Activated naive CD4-positive, alpha-beta T cell treated with anti-CD3 and anti-CD28 coated beads, Interleukin-2, amount 50 U/mL, for 72 hours (primary cell): ENCODE measurements around the gene MAP3K8. TPM values are rescaled to one million over a fixed set of nuclear protein-coding genes. Genes with fewer than 3 reads are reported as not detected.

ENCODE experiments used
- ATAC-seq, 2 donors: fragments of 150-1000 bp; cut with Tn5 transposase; 2 replicates each; pipeline ENCODE4 v1.10.0; 2021; ENCODE audit warnings: mild to moderate bottlenecking in 2 of 2, moderate library complexity in 2 of 2
- DNase-seq, 2 donors: peaks; one replicate each; pipeline ENCODE4 v3.0.0; 2021 to 2022; ENCODE audit warnings: low spot score in 2 of 2
- H3K27ac Mint-ChIP-seq, 2 donors: one replicate each; pipeline ENCODE4 v1.8.0; 2022; ENCODE audit warnings: mild to moderate bottlenecking in 2 of 2, mixed read lengths in 2 of 2
- H3K36me3 Mint-ChIP-seq, 2 donors: one replicate each; pipeline ENCODE4 v1.8.0; 2022; ENCODE audit warnings: mixed read lengths in 2 of 2
- H3K9me3 Mint-ChIP-seq, 2 donors: one replicate each; pipeline ENCODE4 v1.8.0; 2022; ENCODE audit warnings: mixed read lengths in 2 of 2
- total RNA-seq, 2 donors: library from RNA; stranded (reverse); gene quantifications; one replicate each; pipeline ENCODE4 v1.2.3, GENCODE V29; 2022

MAP3K8 gene
- total RNA-seq, 2 donors from 2014 or later: 20.2 to 25.8 TPM

DNA sequence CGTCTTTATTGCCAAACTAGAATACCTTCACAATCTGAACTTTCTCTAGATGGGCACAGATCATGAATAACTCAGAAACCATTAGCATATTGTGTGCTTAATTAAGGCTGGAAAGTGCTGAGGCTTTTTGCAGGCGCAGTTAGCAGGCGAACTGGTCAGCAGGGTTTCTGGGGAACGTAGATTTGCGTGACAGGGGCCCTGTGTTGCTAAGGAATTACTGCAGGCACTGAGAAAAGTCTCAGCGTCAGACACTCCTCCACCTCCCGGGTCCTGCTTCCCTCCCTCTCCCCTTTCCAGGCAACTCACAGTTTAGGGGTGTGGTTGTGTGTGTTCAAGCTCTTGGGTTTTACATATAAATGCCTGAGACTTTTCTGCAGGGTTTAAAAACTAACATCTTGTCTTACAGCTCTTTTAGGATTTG is 2.2 kb downstream of the MAP3K8 start:
- H3K36me3 Mint-ChIP-seq: peaks cover 9 to 45% of the 10 kb centered on the region in 2 donors

DNA sequence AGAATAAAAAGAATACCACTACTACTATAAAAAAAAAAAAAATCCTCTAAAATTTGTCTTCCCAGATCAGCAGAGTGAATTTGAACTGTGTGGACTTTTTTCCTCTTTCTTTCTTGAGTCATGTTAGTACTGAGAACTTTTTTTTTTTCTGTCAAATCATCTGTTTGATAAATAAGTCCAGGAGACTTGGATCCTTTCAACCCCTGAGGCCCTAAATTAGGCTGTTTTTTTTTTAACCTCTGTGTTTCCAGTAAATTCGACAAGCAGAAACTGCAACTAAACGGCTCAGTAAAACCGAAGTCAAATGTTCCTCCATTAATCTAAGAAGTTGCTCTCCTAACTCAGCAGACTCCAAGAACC is 2.7 kb downstream of the MAP3K8 start:
- peak overlapping the region; percentile 73 to 75 for H3K27ac Mint-ChIP-seq
- no peak for ATAC-seq
- H3K36me3 Mint-ChIP-seq: peaks cover 9 to 45% of the 10 kb centered on the region in 2 donors
- DNase-seq: no peak
- H3K9me3 Mint-ChIP-seq: no peaks in the 10 kb centered on the region

More for the DNA sequence above, 2.2 kb downstream of the MAP3K8 start:
- ATAC-seq: no peak
- no peaks in the 10 kb centered on the region for H3K9me3 Mint-ChIP-seq
- no peak for DNase-seq
- H3K27ac Mint-ChIP-seq: peak overlapping the region; percentile 73 to 75

DNA sequence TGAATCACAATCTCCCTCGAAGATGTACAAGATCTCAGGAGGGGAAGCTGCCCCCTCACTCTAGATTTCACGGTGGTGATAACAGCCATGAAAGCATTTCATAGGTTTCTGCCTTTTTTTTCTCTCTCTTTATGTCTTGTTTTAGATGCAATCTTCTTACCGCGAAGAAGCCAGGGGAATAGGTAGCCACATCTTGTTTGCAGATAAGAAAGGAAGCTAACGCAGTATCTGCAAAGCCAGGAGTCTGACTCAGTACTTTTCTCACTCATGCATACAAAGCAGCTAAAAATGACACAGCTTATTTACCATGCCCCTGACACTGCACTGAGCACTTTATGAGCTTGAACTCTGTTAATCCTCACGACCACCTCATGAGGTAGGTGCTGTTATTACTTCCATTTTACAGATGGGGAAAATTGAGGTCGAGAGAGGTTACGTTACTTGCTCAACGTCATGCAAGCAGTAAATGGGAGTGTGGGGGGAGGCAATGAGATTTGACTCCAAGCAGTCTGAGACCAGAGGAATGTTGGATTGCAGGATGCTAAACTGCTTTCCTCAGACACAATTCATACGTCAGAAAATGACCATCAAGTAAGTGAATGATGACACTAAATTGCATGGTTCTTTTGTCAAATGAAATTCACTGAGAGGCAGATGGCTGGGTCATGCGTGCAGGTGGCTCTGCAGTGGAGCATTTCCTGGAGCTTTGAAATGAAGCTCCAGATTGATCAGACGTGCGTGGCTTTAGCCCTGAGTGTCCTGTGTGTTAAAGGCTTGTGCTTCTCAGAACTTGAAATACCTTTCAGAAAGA is 3.3 kb downstream of the MAP3K8 start:
- DNase-seq (peak in 1 of 2 donors; percentile 11), ATAC-seq (peak; percentile 36 to 52)
- H3K27ac Mint-ChIP-seq: peak overlapping the region; percentile 73 to 75
- H3K9me3 Mint-ChIP-seq: no peaks in the 10 kb centered on the region
- peaks cover 9 to 45% of the 10 kb centered on the region in 2 donors for H3K36me3 Mint-ChIP-seq

DNA sequence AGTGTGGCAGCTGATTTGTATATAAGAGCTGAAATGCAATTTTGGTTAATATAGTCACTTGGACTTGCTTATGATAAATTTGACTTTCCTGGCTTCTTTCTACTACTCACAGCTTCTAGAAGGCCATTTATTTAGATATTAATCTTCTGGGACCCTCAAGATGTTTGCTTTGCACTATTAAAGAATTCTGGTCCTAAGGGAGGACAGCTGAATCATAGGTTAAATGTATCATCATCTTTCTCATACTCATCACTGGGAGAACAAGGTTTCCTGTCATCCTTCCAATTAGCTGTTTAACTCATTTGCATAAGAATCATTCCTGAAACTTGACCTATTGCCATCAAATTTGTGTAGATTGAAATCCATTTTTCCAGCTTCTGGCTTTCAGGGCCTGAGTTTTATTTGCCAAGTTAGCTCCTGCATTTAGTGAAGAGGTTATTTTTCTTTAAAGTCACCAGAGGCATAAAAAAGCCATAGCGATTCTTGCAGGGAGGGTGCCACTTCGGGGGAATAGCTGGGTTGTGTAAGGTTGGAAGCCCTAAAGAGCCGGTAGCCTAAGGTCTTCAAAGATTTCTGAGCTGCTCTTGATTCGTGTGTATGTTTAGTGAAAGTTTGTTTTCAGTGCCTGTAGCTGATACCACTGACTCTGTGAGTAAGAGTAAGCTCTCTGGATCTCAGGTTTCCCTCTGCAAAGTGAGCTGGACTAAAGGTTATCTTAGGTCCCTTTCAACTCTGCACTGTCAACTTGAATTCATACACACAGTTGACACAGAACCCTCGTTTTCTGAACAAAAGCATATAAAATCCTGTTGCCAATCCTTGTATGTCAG is 4.3 kb downstream of the MAP3K8 start:
- ATAC-seq (no peak), DNase-seq (no peak)
- Mint-ChIP-seq H3K27ac (peak overlapping the region; percentile 12 to 75), H3K9me3 (no peaks in the 10 kb centered on the region), H3K36me3 (peaks cover 9 to 45% of the 10 kb centered on the region in 2 donors)

DNA sequence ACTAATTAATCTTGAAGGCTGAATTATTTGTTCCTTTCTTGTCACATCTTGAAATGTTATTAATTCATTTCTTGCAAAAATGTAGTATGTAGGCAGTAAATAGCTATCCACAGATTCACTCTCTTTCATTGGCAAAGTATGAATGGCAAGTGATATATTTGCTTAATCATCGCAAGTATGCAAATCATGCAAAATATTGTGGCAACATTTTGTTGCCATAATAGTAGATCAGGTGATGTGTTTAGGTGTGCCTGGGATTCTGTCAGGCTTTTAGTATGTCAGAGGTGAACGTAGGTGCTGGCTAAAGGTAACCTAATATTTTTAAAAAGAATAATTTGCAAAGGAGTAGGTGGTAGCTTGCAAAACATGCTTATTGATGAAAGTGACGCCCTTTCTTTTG is 5.9 kb downstream of the MAP3K8 start:
- ATAC-seq (no peak), DNase-seq (no peak)
- H3K9me3 Mint-ChIP-seq: no peaks in the 10 kb centered on the region
- no peak overlapping the region for H3K27ac Mint-ChIP-seq
- peaks cover 4 to 41% of the 10 kb centered on the region in 2 donors for H3K36me3 Mint-ChIP-seq

DNA sequence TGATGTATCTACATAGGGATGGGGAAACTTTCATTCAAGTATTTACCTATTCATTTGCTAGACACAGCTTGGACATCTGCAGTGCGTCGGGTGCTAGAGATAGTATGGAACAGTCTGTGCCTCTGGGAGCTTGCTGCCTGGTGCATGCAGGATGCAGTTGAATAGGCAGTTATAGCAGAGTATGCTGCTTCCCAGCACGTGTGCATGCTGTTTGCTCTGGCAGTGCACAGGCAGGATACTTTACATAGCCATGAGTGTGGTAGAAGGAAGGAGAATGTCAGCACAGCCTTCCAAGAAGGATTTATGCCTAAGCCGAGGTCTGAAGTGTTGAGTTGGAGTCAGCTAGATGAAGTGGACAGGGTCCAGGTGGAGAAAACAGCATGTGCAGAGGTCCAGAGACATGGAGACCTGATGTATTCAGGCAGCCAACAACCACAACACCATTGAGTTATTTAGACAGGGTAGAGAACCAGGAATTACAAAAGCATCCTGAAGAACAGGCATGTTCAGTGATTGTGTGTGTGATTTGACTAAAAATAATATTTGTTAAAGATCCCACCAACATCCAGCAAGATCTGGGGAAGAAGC is 8.1 kb downstream of the MAP3K8 start:
- Mint-ChIP-seq H3K27ac (no peak overlapping the region), H3K9me3 (no peaks in the 10 kb centered on the region), H3K36me3 (peaks cover 0 to 35% of the 10 kb centered on the region in 2 donors)
- DNase-seq (no peak), ATAC-seq (no peak)

DNA sequence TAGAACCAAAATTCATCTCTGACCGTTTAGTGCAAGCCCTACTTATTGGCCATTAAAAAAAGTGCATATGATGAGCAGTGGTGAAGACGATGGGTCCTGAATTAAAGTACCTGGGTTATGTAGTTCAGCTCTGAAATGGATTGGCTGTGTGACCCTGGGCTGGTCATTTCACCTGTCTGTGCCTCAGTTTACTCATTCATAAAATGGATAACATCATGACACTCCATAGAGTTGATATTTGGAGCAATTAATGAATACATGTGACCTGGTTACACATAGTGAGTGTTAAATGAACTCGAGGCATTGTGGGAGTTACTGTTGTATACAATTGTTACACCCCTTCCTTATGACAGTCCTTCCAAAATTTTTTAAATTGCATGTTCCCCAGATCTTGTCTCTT is 9.1 kb downstream of the MAP3K8 start:
- peaks cover 5 to 35% of the 10 kb centered on the region in 2 donors for H3K36me3 Mint-ChIP-seq
- no peaks in the 10 kb centered on the region for H3K9me3 Mint-ChIP-seq
- no peak overlapping the region for H3K27ac Mint-ChIP-seq
- DNase-seq (no peak), ATAC-seq (no peak)

DNA sequence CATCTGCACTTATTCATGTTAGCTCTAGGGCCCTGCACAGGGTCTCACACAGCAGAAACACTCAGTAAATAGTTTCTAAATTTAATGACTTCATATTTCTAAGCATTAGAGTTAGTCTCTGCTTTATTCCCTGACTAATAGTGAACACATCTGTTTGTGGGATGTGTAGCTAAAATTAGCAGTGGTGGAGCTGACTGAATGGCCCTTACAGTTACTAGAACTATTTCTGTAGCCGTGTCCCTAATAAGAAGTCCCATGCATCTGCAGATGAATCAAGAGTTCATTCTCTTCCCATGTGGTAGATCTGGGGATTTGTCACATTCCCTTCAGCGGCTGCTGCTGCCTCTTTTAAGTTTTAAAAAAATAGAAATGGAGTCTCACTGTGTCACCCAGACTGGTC is 11.7 kb downstream of the MAP3K8 start:
- Mint-ChIP-seq H3K9me3 (no peaks in the 10 kb centered on the region), H3K27ac (no peak overlapping the region), H3K36me3 (peaks cover 11 to 33% of the 10 kb centered on the region in 2 donors)
- DNase-seq: no peak
- no peak for ATAC-seq

DNA sequence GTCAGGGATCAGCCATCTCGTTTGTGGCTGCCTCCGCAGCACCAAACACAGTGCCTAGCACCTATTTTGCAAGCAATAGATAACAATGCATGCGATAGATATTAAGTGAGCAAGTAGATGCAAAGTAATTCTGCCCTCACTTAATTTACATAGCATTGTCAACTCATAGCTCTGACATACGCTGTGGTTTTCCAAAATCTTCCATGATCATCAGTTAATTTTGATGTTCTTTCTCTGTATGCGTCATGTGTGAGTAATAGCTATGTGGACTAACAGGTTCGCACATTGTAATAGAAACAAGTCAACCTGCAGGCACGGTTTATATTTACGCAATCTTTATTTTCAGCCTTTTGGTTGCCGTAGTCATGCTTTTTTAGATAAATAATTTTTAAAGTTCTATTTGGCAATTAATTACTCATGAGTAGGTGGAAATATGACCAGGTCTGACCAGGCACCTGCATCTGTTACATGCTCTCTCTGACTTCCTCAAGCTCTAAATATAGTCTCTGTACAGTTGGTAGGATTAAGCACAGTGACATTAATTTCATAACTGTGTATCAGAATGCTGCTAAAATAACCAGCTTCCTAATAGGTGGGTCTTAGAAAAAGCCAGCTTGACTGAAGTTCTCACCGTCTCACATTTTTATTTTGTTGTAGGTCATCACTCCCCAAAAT is 13.3 kb downstream of the MAP3K8 start:
- no peak for DNase-seq
- H3K36me3 Mint-ChIP-seq: peaks cover 11 to 34% of the 10 kb centered on the region in 2 donors
- ATAC-seq: peak; percentile 73 to 93
- H3K9me3 Mint-ChIP-seq: no peaks in the 10 kb centered on the region
- no peak overlapping the region for H3K27ac Mint-ChIP-seq

DNA sequence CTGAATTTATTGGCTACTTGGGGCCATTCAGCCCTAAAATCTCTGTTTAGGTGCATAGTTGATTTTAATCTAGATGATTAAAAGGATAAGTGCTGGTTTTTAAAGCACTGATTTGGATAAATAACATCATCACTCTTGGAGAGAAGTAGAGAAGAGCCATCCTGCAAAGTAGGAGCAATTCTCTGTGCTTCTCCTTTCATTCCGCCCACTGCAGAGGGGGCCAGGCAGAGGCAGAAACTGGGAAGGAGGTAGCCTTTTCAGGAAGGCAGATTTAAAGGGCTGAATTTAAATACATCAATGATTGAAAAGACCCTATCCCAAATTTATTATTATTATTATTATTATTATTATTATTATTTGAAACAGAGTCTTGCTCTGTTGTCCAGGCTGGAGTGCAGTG is 14.1 kb downstream of the MAP3K8 start:
- no peaks in the 10 kb centered on the region for H3K9me3 Mint-ChIP-seq
- H3K36me3 Mint-ChIP-seq: peaks cover 11 to 34% of the 10 kb centered on the region in 2 donors
- ATAC-seq: no peak
- no peak for DNase-seq
- H3K27ac Mint-ChIP-seq: no peak overlapping the region

DNA sequence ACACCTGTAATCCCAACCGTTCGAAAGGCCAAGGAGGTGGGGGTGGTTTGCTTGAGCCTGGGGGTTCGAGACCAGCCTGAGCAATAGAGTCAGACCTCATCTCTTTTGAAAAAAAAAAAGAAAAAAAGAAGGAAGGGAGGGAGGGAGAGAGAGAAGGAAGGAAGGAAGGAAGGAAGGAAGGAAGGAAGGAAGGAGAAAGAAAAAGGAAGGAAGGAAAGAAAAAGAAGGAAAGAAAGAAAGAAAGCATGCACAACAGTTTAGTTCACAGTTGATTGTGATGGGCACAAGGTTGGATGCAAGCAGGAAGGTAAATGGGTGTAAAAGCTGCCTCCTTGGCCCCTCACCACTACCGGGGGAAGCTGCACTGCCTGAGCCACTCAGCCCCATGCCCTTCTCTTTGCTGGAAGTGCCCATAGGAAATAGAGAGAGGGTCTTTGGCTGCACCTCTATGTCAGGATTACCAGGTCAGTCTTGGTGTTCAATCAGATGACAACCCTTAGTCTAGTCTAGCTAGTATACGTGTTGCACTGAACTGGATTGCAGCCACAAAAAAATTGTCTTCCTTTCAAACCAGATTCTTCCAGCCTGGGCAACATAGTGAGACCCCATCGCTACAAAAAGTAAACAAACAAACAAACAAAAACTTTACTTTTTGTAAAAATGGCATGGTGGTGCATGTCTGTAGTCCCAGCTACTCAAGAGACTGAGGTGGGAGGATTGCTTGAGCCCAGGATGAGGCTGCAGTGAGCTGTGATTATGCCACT is 20.0 kb downstream of the MAP3K8 start:
- DNase-seq (no peak), ATAC-seq (no peak)
- peak overlapping the region in 1 of 2 donors; percentile 77 for H3K27ac Mint-ChIP-seq
- H3K9me3 Mint-ChIP-seq: no peaks in the 10 kb centered on the region
- peaks cover 5 to 20% of the 10 kb centered on the region in 2 donors for H3K36me3 Mint-ChIP-seq

DNA sequence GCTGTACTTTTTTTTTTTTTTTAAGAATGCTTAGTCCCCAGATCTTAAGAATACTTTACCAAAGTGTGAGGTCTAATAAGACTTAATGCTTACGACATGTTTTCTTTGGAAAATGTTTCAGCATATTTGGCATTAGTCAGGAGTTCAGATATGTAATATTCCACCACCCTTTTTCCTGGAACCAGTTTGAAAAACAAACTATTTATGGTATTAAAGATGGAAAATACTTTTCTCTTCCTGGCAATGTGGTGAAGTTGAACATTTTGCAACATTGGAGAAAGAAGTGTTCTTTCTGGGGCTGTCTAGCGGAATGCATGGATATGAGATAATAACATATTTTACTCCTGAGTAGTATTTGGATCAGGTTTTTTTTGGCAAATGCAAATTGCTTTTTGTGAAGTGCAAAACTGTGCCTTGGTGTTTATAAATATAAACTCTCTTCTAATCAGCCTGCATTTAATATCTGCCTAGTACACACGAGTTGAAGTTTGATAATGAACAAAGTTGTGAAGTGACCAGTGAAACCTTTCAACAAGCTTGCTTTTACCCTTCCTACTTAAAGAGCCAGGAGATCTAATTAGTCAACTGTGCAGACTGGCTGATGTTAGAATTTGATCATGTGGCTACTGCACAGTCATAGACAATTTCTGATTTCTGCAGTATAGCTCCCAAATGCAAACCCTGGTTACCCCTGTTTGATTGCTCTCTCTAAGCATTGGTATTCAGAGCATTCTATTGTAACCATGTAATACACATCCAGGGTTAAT is 20.9 kb downstream of the MAP3K8 start:
- DNase-seq (no peak), ATAC-seq (no peak)
- Mint-ChIP-seq H3K36me3 (peaks cover 5 to 18% of the 10 kb centered on the region in 2 donors), H3K9me3 (no peaks in the 10 kb centered on the region), H3K27ac (no peak overlapping the region)

DNA sequence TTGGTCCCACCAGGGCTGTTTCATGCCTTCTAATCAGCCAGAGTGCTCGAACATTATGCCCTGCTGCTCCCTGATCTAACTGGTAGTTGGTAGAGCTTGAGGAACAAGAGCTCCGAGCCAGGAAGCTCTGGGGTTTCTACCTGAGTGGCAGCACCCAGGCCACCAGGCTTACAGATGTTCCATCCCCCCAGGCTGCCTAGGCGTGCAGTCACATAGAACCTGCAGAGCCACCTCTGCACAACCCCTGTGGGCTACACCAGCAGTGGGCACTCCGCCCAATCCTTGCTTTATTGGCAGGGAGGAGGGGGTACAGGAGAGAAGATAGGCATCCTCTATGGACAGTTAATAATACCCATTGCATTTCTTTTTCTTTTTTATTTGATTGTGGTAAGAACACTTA is 21.8 kb downstream of the MAP3K8 start:
- peaks cover 8 to 18% of the 10 kb centered on the region in 2 donors for H3K36me3 Mint-ChIP-seq
- H3K27ac Mint-ChIP-seq: no peak overlapping the region
- ATAC-seq (peak in 1 of 2 donors; percentile 29), DNase-seq (no peak)
- no peaks in the 10 kb centered on the region for H3K9me3 Mint-ChIP-seq

DNA sequence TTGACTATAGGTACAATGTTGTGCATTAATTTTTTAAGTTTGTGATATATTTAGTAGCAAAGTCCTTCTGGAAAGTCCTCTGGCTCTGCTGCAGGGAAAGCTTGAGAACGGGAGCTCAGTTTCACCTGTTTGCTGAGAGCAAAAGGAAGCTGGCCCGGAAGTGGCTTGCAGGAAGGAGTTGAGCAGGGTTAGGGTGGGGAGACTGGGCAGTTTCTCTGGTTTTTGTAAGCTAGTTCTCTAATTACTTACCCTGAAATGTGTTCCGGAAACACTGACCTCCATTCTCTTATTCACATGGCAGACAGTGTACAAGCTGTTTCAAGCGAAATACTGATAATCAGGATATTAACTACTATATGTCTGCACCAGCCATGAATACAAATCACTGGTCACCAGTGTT is 22.3 kb downstream of the MAP3K8 start:
- no peak overlapping the region for H3K27ac Mint-ChIP-seq
- H3K36me3 Mint-ChIP-seq: peaks cover 9 to 20% of the 10 kb centered on the region in 2 donors
- H3K9me3 Mint-ChIP-seq: no peaks in the 10 kb centered on the region
- ATAC-seq: peak; percentile 32 to 51
- no peak for DNase-seq

DNA sequence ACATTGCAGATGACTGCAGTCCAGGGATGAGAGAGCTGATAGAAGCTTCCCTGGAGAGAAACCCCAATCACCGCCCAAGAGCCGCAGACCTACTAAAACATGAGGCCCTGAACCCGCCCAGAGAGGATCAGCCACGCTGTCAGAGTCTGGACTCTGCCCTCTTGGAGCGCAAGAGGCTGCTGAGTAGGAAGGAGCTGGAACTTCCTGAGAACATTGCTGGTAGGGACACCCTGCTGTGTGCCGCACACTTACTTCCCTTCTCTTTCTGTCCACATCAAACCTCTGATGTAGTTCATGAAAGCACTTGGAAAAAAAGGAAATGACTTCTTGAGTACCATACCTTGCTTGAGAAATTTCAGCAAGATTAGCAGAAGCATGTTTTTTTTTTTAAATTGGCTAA is 25.3 kb downstream of the MAP3K8 start:
- peaks cover 9 to 14% of the 10 kb centered on the region in 2 donors for H3K36me3 Mint-ChIP-seq
- H3K27ac Mint-ChIP-seq: no peak overlapping the region
- DNase-seq: no peak
- H3K9me3 Mint-ChIP-seq: no peaks in the 10 kb centered on the region
- no peak for ATAC-seq
